Keratinocyte (primary cell): Measurements from ENCODE around the gene DUSP6. TPM values are rescaled to one million over a fixed set of nuclear protein-coding genes. Genes with fewer than 3 reads are reported as not detected.

Experiments
- DNase-seq: peaks from one replicate; pipeline ENCODE4 v3.0.0-alpha.2; 2011; ENCODE audit warnings: low read depth, missing footprints, low spot score
- FAIRE-seq: peaks from 2 replicates; lab custom pipeline; 2011; peaks lifted over from hg19 to GRCh38; lab: Jason Lieb, UNC
- H2AFZ ChIP-seq: 2 replicates; pipeline ENCODE4 v1.6.0; 2012; ENCODE audit warnings: low read length, control low read depth, inconsistent platforms; ENCODE audit not compliant: control insufficient read depth
- H3K27ac ChIP-seq: 2 replicates; pipeline ENCODE4 v1.5.1; 2011; ENCODE audit warnings: low read length; ENCODE audit not compliant: control insufficient read depth, insufficient read depth
- H3K27me3 ChIP-seq: 3 replicates; pipeline ENCODE4 v1.6.0; 2011; ENCODE audit warnings: low read length; ENCODE audit not compliant: control insufficient read depth, insufficient read depth; ENCODE audit errors: extremely low read depth
- H3K36me3 ChIP-seq, 2 experiments: 2 replicates in 1 of 2; 3 replicates in 1 of 2; pipeline ENCODE4 v1.5.1; 2011; ENCODE audit warnings: low read length in 2 of 2, mild to moderate bottlenecking in 1 of 2; ENCODE audit not compliant: control insufficient read depth in 2 of 2, insufficient read depth in 2 of 2; ENCODE audit errors: extremely low read depth in 1 of 2
- H3K4me1 ChIP-seq: 3 replicates; pipeline ENCODE4 v1.5.1; 2011; ENCODE audit warnings: low read length; ENCODE audit not compliant: control insufficient read depth, insufficient read depth; ENCODE audit errors: extremely low read depth
- H3K4me2 ChIP-seq: 3 replicates; pipeline ENCODE4 v1.6.0; 2011; ENCODE audit warnings: low read depth, low read length; ENCODE audit not compliant: control insufficient read depth, insufficient read depth; ENCODE audit errors: extremely low read depth
- H3K4me3 ChIP-seq, 3 experiments: fragments of 200-600 bp in 1 of 3; sonication (generic) in 1 of 3; 2 replicates in 2 of 3; 3 replicates in 1 of 3; pipeline ENCODE4 v1.5.1; 2011 to 2016; ENCODE audit warnings: low read length in 3 of 3, mild to moderate bottlenecking in 3 of 3, control low read depth in 2 of 3, inconsistent platforms in 1 of 3, low read depth in 1 of 3, mixed read lengths in 1 of 3, mixed run types in 1 of 3, moderate library complexity in 1 of 3; ENCODE audit not compliant: control insufficient read depth in 2 of 3, insufficient read depth in 2 of 3; ENCODE audit errors: extremely low read depth in 1 of 3
- H3K79me2 ChIP-seq: 2 replicates; pipeline ENCODE4 v1.6.0; 2012; ENCODE audit warnings: low read length; ENCODE audit not compliant: control insufficient read depth, insufficient read depth
- H3K9ac ChIP-seq: 3 replicates; pipeline ENCODE4 v1.6.0; 2011; ENCODE audit warnings: low read length; ENCODE audit not compliant: control insufficient read depth, insufficient read depth; ENCODE audit errors: extremely low read depth
- H3K9me1 ChIP-seq: 3 replicates; pipeline ENCODE4 v1.6.0; 2011; ENCODE audit warnings: low read length; ENCODE audit not compliant: control insufficient read depth, insufficient read depth; ENCODE audit errors: extremely low read depth
- H3K9me3 ChIP-seq: 2 replicates; pipeline ENCODE4 v1.5.1; 2012; ENCODE audit warnings: low read depth, low read length; ENCODE audit not compliant: control insufficient read depth
- H4K20me1 ChIP-seq: 3 replicates; pipeline ENCODE4 v1.6.0; 2011; ENCODE audit warnings: low read length; ENCODE audit not compliant: control insufficient read depth, insufficient read depth; ENCODE audit errors: extremely low read depth
- CTCF ChIP-seq, 3 experiments: IDR thresholded peaks in 1 of 3; conservative IDR thresholded peaks in 1 of 3; optimal IDR thresholded peaks in 1 of 3; 2 replicates in 2 of 3; 3 replicates in 1 of 3; pipeline versions ENCODE3 to v1.5.1; 2011; ENCODE audit warnings: low read length in 3 of 3, mild to moderate bottlenecking in 3 of 3, moderate library complexity in 2 of 3, control low read depth in 1 of 3, inconsistent platforms in 1 of 3; ENCODE audit not compliant: insufficient read depth in 2 of 3; ENCODE audit errors: extremely low read depth in 1 of 3
- EZH2 ChIP-seq: IDR thresholded peaks from one replicate; pipeline ENCODE4 v1.6.1; 2012; ENCODE audit warnings: inconsistent platforms, mild to moderate bottlenecking, low read length, moderate library complexity
- dilution Hi-C: fragments of 300-500 bp; cut with MboI; formaldehyde crosslinking; loops from one replicate; pipeline ENCODE4 v1.7.0; 2020; ENCODE audit warnings: low sequenced_read_pairs; ENCODE audit not compliant: extremely low pct_ligation_motif_present
- polyA plus RNA-seq, 5 experiments: library from polyadenylated mRNA; depleted of rRNA in 3 of 5; stranded (reverse) in 3 of 5; stranded (forward) in 1 of 5; unstranded in 1 of 5; fragments of >200 nt; gene quantifications; 1 replicate in 1 of 5; 2 replicates in 3 of 5; 3 replicates in 1 of 5; pipeline versions ENCODE4 v1.2.1 to v1.2.3, GENCODE V29; 2011 to 2012; ENCODE audit warnings: missing spikeins in 2 of 5, low read depth in 1 of 5, low replicate concordance in 1 of 5

Gene DUSP6
- polyA plus RNA-seq, 1 donor (not counting 4 experiments of a cell fraction or from before 2014, with no cell fraction given), result 221 TPM

GRCh38 chr12:89354612-89355067 lies 2.3 kb upstream of the DUSP6 start:
- no peaks in the 10 kb centered on the region for H3K27me3 ChIP-seq
- dilution Hi-C loops, result no loop called here
- H4K20me1 ChIP-seq, result peaks cover 19% of the 10 kb centered on the region
- H3K9me3 ChIP-seq, result no peaks in the 10 kb centered on the region
- H3K4me1 ChIP-seq, result peaks cover 25% of the 10 kb centered on the region
- H3K36me3 ChIP-seq, result peaks cover 8 to 16% of the 10 kb centered on the region in 2 experiments
- H3K4me3 ChIP-seq, result peak overlapping the region; percentile 47 to 73 (median 59)
- FAIRE-seq (no peak), DNase-seq (no peak)
- TF ChIP-seq EZH2, result no peak
- no peak for TF ChIP-seq CTCF (optimal IDR thresholded peaks at IDR 0.05 in 1 of 3, IDR thresholded peaks at IDR 0.05 in 1 of 3, conservative IDR thresholded peaks at IDR 0.05 in 1 of 3; ENCODE audit: extremely low read depth in 1 of 3, insufficient read depth in 2 of 3, low read length in 3 of 3)
- peak overlapping the region; percentile 70 for H3K4me2 ChIP-seq
- peak overlapping the region; percentile 95 for H3K27ac ChIP-seq
- peak overlapping the region; percentile 93 for H3K9ac ChIP-seq
- peak overlapping the region; percentile 0 for H2AFZ ChIP-seq
- H3K9me1 ChIP-seq, result no peaks in the 10 kb centered on the region
- H3K79me2 ChIP-seq, result peaks cover 33% of the 10 kb centered on the region

GRCh38 chr12:89353823-89354611 lies 1.7 kb upstream of the DUSP6 start:
- H3K4me1 ChIP-seq, result peaks cover 29% of the 10 kb centered on the region
- FAIRE-seq (no peak), DNase-seq (no peak)
- H4K20me1 ChIP-seq, result peaks cover 24% of the 10 kb centered on the region
- no peaks in the 10 kb centered on the region for H3K9me3 ChIP-seq
- peak in 1 of 3 experiments; percentile 2 for TF ChIP-seq CTCF (optimal IDR thresholded peaks at IDR 0.05 in 1 of 3, IDR thresholded peaks at IDR 0.05 in 1 of 3, conservative IDR thresholded peaks at IDR 0.05 in 1 of 3; ENCODE audit: extremely low read depth in 1 of 3, insufficient read depth in 2 of 3, low read length in 3 of 3)
- TF ChIP-seq EZH2, result no peak
- peak overlapping the region; percentile 93 for H3K9ac ChIP-seq
- H3K4me2 ChIP-seq, result peak overlapping the region; percentile 70
- H2AFZ ChIP-seq, result peak overlapping the region; percentile 32
- H3K27ac ChIP-seq, result peak overlapping the region; percentile 95
- peaks cover 39% of the 10 kb centered on the region for H3K79me2 ChIP-seq
- peaks cover 15 to 22% of the 10 kb centered on the region in 2 experiments for H3K36me3 ChIP-seq
- H3K27me3 ChIP-seq, result no peaks in the 10 kb centered on the region
- H3K4me3 ChIP-seq, result peak overlapping the region; percentile 47 to 73 (median 59)
- no peaks in the 10 kb centered on the region for H3K9me1 ChIP-seq
- dilution Hi-C loops, result no loop called here
